GM10248 (cell line): ENCODE results near the gene CYFIP1.

ENCODE experiments used
- CTCF ChIA-PET: fragments of 300-600 bp; sonication (Branson Sonifier 250); formaldehyde crosslinking; extraction: SDS; loops from one replicate; lab custom pipeline; 2021; ENCODE audit warnings: antibody characterized with exemption; lab: Yijun Ruan, JAX
- POLR2A ChIA-PET: fragments of 350-650 bp; sonication (Branson Sonifier 250); formaldehyde crosslinking; extraction: SDS; loops from one replicate; lab custom pipeline; 2020; ENCODE audit warnings: antibody characterized with exemption; lab: Yijun Ruan, JAX
- DNase-seq: peaks from one replicate; pipeline ENCODE4 v3.0.0; 2012; ENCODE audit errors: extremely low spot score
- TF ChIP-seq, protein P1 (sequence below): IDR thresholded peaks from 2 replicates; pipeline ENCODE4 v1.5.1; 2012; ENCODE audit warnings: mild to moderate bottlenecking, low read depth; ENCODE audit errors: extremely low read depth, missing control alignments, control extremely low read depth

CYFIP1 gene

DNA sequence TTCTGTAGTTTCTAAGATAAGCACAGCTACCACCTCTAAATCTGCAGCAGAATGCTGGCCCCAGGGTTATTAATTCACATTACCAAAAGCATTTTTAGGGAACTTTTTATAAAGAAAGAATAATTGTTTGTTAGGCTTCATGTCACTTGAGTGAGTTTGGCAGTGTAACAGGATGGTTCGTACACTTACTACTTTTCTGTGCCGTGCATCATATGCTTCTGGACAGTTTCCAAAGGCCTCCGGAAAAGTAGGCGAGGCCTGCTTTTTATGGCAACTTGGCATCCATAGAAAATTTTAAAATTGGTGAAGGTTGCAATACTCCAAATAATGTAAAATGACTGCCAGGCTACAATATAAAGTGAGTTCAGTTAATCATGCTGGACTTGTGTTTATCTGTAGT lies 111.7 kb downstream of the CYFIP1 start:
- DNase-seq = no peak
- ChIA-PET POLR2A (no interaction called here), CTCF (no interaction called here)
- TF ChIP-seq, protein P1, sequence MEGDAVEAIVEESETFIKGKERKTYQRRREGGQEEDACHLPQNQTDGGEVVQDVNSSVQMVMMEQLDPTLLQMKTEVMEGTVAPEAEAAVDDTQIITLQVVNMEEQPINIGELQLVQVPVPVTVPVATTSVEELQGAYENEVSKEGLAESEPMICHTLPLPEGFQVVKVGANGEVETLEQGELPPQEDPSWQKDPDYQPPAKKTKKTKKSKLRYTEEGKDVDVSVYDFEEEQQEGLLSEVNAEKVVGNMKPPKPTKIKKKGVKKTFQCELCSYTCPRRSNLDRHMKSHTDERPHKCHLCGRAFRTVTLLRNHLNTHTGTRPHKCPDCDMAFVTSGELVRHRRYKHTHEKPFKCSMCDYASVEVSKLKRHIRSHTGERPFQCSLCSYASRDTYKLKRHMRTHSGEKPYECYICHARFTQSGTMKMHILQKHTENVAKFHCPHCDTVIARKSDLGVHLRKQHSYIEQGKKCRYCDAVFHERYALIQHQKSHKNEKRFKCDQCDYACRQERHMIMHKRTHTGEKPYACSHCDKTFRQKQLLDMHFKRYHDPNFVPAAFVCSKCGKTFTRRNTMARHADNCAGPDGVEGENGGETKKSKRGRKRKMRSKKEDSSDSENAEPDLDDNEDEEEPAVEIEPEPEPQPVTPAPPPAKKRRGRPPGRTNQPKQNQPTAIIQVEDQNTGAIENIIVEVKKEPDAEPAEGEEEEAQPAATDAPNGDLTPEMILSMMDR = no peak

GRCh38 chr15:22867886-22868285 lies 112.3 kb downstream of the CYFIP1 start:
- POLR2A ChIA-PET = no interaction called here

DNA sequence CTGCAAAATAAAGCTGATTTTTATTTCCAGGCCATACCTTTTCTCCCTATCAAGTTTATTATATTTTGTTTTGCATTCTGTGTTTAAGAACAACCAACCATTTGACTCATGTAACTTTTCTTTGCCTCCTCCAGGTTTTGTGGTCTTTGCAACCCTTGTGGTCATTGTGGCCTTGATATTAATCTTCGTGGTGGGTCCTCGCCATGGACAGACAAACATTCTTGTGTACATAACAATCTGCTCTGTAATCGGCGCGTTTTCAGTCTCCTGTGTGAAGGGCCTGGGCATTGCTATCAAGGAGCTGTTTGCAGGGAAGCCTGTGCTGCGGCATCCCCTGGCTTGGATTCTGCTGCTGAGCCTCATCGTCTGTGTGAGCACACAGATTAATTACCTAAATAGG lies 114.1 kb downstream of the CYFIP1 start:
- CTCF ChIA-PET = interaction anchor here (1.1 kb wide), 1 partner anchor 170 kb away, joined by 3 read pairs; no protein-coding TSS in a partner anchor

More at GRCh38 chr15:22867886-22868285, 112.3 kb downstream of the CYFIP1 start:
- TF ChIP-seq, protein P1 = no peak
- no peak for DNase-seq
- CTCF ChIA-PET = interaction anchor here (1.5 kb wide), 1 partner anchor 8 kb away, joined by 3 read pairs; no protein-coding TSS in a partner anchor

DNA sequence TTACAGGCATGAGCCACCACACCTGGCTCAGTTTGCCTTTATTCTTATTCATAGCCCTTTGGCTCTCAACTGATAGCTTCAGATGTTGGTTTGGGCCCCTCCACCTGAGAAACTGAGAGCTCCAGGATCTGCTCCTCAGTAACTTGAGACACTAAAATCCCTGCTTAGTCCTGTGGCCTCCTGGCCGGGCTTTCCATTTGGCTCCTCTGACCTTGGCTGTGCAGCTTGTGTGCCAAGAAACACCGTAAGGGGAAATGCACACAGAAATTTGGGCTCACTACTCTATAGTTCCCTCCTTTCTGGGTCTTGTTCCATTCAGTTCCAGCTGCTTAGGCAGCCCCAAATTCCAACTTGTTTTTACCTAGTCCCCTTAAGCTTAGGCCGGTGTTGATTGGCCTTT lies 116.8 kb downstream of the CYFIP1 start:
- no peak for DNase-seq
- TF ChIP-seq, protein P1 = no peak
- POLR2A ChIA-PET = interaction anchor here (0.5 kb wide), 1 partner anchor 8 kb away, joined by 3 read pairs; no protein-coding TSS in a partner anchor
- CTCF ChIA-PET = no interaction called here

More for the DNA sequence above, 114.1 kb downstream of the CYFIP1 start:
- TF ChIP-seq, protein P1 = no peak
- no peak for DNase-seq
- POLR2A ChIA-PET = no interaction called here

DNA sequence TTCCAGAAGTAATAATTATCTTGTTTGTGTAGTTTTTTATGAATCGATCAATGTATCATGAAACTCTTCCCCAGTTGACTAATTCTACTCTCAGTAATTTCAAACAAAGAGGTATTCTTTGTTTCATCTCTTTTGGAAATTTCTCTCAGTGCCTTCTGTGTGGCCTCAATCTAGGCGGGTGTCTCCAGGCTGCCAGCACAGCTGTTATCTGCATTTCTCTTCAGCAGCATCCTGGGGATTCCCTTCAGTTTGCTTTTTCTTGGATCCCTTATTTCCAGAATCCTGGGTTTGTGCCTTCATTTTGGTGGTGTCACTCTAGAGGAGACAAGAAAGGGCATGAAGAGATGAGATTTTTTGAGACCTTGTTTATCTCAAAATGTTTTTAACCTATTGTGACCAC lies 119.0 kb downstream of the CYFIP1 start:
- TF ChIP-seq, protein P1 = no peak
- POLR2A ChIA-PET = no interaction called here
- DNase-seq = no peak
- CTCF ChIA-PET = no interaction called here

DNA sequence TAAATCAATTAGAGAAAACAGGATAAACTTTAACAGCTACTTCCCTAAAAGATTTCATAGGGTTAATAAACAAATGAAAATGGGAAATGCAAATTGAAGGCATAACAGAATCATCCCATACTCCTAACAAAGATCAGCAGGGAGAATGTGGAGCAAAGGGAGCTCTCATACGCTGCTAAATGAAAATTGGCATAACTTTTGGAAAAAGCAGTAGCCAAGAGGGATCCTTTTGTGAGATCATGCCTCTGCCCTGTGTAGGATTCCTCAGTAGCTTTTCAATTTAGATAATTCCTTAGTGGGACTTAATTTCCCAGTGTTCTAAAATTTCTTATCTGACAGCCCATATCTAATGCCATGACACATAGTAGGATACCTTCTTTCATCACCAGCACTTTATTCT lies 123.5 kb downstream of the CYFIP1 start:
- POLR2A ChIA-PET = no interaction called here
- TF ChIP-seq, protein P1 = no peak
- CTCF ChIA-PET = interaction anchor here (0.9 to 1.4 kb wide), 4 partner anchors 10 to 74 kb away, joined by 3 to 5 read pairs (median 4); no protein-coding TSS in a partner anchor
- no peak for DNase-seq

- TF ChIP-seq, protein P1 = no peak
- POLR2A ChIA-PET = no interaction called here
- CTCF ChIA-PET = interaction anchor here (0.9 to 1.4 kb wide), 4 partner anchors 9 to 75 kb away, joined by 3 to 5 read pairs (median 4); no protein-coding TSS in a partner anchor
- no peak for DNase-seq
These were observed 124.4 kb downstream of the CYFIP1 start for GRCh38 chr15:22855791-22856190.
